ENCODE data around the gene HMGCLL1.

Gene HMGCLL1

DNA sequence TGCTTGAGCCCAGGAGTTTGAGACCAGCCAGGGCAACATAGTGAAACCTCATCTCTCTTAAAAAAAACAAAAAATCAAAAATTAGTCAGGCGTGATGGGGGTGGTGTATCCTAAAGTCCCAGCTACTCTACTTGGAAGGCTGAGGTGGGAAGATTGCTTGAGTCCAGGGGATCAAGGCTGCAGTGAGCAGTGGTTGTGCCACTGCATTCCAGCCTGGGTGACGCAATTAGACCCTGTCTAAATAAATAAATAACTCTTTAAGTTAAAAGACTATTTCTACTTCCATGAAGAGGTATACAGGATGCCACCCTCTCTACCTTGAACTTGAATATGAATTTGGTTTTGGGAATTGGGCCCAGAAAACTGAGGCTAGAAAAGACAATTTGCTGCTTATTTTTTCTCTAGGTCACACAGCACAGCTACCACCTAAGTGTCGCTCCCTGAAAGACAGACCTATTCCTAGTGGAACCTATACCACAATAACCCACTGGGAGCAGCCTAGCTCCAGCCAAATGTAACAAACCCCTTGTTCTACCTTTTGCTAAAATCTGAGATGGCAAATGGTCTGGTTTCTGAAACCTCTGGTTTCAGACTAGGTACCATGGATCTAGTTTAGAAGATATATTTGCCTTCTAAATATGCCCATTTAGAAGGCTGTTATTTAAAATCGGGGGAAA lies 35.2 kb downstream of the HMGCLL1 start:
- TF ChIP-seq, protein P1, sequence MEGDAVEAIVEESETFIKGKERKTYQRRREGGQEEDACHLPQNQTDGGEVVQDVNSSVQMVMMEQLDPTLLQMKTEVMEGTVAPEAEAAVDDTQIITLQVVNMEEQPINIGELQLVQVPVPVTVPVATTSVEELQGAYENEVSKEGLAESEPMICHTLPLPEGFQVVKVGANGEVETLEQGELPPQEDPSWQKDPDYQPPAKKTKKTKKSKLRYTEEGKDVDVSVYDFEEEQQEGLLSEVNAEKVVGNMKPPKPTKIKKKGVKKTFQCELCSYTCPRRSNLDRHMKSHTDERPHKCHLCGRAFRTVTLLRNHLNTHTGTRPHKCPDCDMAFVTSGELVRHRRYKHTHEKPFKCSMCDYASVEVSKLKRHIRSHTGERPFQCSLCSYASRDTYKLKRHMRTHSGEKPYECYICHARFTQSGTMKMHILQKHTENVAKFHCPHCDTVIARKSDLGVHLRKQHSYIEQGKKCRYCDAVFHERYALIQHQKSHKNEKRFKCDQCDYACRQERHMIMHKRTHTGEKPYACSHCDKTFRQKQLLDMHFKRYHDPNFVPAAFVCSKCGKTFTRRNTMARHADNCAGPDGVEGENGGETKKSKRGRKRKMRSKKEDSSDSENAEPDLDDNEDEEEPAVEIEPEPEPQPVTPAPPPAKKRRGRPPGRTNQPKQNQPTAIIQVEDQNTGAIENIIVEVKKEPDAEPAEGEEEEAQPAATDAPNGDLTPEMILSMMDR (conservative IDR thresholded peaks at IDR 0.05; ENCODE audit: control insufficient read depth, insufficient read depth, low read depth, low read length) = peak; percentile 8
- no peak for DNase-seq (ENCODE audit: low read depth)
- no peak overlapping the region for H3K4me3 ChIP-seq (ENCODE audit: control insufficient read depth, low read depth, low read length)

DNA sequence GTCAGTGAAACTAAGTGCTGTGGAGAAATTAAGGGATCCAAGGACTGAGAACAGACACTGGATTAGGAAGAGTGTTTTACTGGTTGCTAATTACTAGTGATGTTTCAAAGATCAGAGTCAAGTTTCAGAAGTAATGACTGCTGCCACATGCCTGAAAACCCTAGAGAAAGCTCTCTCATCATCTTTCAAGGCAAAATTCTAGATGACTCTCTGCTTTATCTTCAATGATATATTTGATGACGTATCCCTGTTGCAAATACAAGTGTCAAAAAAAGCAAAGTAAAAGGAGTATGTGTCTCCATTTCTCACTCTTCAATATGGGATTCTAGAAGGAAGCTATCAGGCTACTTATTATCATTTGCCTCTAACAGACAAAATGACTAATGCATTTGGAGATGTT lies 38.0 kb downstream of the HMGCLL1 start:
- TF ChIP-seq, protein P1 (conservative IDR thresholded peaks at IDR 0.05; ENCODE audit: control insufficient read depth, insufficient read depth, low read depth, low read length) = no peak
- DNase-seq (ENCODE audit: low read depth) = no peak
- no peak overlapping the region for H3K4me3 ChIP-seq (ENCODE audit: control insufficient read depth, low read depth, low read length)

DNA sequence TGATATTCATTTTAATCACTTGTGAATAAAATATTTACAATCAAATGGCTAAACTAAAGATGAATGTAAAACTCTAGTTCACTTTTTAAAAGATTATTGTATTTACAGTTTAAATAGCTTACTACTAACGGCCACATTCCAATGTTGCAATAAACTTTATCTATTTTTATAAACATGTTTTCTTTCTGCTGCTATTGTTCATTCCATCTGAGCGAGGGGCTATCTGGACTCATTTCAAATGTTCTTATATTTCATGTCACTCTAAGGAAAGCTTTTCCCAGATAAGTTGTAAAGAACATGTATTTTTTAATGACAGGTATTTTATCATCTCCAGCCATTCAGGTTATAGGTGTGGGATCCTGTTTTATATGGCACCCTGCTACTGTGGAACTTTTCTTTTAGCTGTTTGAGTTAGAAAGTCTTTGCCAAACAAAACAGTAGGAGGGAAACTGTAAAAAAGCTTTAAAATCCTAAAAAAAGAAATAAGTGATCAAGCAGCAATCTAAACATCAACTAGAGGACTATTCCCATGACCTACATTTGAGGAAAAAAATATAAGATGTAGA lies 42.5 kb downstream of the HMGCLL1 start:
- TF ChIP-seq, protein P1 (conservative IDR thresholded peaks at IDR 0.05; ENCODE audit: control insufficient read depth, insufficient read depth, low read depth, low read length) = no peak
- no peak overlapping the region for H3K4me3 ChIP-seq (ENCODE audit: control insufficient read depth, low read depth, low read length)
- DNase-seq (ENCODE audit: low read depth) = no peak

- TF ChIP-seq, protein P1 (conservative IDR thresholded peaks at IDR 0.05; ENCODE audit: control insufficient read depth, insufficient read depth, low read depth, low read length) = no peak
- DNase-seq (ENCODE audit: low read depth) = no peak
- no peak overlapping the region for H3K4me3 ChIP-seq (ENCODE audit: control insufficient read depth, low read depth, low read length)
Observed at GRCh38 chr6:55531496-55531895, 47.5 kb downstream of the HMGCLL1 start.

DNA sequence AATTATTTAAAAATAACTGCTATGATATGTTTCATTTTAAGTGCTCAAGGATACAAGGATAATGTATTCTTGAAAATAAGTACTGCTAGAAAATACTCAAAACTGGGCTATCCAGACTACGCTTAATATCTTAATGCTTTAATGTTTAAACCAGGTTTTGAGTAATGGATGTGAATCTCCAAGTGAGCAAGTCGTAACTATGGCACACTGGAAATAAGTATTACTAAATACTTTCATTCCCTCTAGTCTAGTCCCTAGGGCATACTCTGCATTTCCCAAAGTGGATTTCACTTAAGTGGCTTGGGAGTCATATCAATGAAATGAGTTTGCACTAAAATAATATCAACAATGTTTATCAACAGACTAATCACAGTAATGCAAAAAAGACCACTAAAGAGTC lies 48.1 kb downstream of the HMGCLL1 start:
- H3K4me3 ChIP-seq (ENCODE audit: control insufficient read depth, low read depth, low read length) = no peak overlapping the region
- TF ChIP-seq, protein P1 (conservative IDR thresholded peaks at IDR 0.05; ENCODE audit: control insufficient read depth, insufficient read depth, low read depth, low read length) = no peak
- DNase-seq (ENCODE audit: low read depth) = no peak

DNA sequence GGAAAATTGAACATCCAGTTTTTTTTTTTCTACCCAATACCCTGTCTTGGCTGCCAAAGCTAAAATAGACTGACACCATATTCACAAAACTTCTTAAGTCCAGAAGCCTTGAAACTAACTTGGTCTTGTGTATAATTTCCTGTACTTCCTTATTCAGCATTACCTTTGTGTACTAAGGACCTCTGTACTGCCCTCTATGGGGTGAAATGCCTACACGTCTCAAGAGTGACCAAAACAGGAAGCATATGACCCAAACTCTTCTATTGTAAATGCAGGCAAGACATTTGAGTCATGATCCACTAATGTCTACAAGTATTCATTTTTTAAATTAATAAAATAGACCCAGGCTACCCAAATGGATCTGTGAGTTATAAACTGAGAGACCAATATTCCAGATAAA lies 50.4 kb downstream of the HMGCLL1 start:
- DNase-seq (ENCODE audit: low read depth) = peak; percentile 46
- TF ChIP-seq, protein P1 (conservative IDR thresholded peaks at IDR 0.05; ENCODE audit: control insufficient read depth, insufficient read depth, low read depth, low read length) = peak; percentile 47
- no peak overlapping the region for H3K4me3 ChIP-seq (ENCODE audit: control insufficient read depth, low read depth, low read length)
